CD4-positive, alpha-beta T cell treated with Interleukin-1 beta for 1 hour (primary cell): ENCODE results near the gene PDE5A.
"Not testable (repeated sequence)": the region's sequence is repeated elsewhere in the genome, so short reads cannot be mapped to it uniquely, and the experiment has no call there.

ENCODE experiments used
- DNase-seq, 2 donors: peaks; one replicate each; pipeline ENCODE4 v3.0.0-alpha.2; 2020 to 2022

PDE5A gene

DNA sequence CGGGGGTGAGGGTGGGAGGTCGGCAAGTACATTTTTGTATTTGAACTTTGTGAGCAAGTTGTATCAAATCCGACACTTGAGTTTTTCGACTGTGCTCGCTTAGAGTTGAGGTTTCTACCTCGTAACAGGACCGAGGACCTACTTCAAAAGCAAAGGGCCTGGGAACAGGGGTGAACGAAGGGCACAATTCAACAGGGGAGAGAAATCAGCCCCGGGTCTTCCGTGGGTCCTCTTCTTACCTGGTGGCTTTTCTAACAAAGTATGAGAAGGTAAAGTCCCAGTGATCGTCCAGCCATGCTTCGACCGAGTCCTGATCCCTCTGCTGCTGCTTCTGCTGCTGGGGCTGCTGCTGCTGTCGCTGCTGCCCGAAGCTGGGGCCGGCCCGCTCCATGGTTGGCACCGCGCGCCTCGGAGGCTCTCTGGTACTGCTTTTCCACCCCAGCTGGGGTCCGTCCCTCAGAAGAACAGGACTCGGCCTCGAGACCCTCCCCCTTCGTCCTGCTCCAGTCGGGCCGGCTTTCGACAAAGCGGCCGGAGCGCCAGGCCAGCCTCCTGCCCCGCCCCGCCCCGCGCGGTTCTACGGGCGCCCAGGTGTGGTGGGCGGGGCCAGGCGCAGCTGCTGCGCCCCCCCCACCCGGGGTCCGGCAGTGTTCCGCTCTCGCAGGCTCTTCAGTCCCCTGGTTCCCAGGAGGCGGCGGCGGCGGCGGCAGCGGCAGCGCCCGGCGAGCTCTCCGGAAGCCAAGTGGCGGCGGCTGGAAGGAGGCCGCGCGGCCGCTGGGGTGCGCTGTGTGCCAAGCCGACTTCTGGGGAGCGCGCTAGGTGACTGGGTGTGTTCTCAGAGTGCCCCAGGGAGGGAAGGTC is at the start of gene PDE5A:
Gene PDE5A, minus strand, starts transcription at position 524 of the 861 bp plus-strand sequence. Its CDS starts 133 bp downstream, at position 391.
- peak; percentile 76 to 78 for DNase-seq

DNA sequence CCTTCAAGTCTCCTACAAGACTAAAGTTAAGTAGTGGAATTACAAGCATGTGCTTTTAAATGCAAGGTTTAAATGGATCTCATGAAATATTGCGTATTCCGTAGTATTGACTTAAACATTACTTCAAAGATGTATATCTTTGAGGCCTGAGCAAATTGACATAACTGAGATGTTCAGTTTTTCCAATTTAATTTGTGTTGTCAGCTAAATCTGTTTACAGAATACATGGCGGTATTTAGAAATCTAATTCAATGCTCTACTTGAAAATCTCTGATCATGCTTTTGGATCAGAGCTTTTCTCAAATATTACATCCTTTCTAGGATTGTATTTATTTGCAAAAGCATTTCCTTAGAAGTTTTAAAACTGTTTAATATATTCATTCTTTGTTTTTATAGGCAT is 47.5 kb upstream of the PDE5A start:
- DNase-seq: no peak

DNA sequence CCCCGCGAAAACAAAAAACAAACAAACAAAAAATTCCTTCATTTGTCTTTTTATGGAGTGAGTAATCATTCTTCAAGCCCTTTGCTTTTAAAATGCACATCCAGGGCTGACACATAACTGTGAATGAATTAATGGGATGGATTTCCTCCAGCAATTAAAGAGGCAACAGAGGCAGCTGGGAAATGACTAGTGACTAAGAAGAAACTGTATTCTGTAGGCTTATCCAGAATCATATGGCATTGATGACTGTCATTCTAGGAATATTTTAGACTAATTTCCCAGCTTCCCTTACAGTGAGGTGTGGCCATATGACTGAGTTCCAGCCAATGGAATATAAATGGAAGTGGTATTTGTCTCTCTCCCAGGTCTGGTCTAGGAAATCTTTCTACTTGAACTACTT is 46.8 kb upstream of the PDE5A start:
- no peak for DNase-seq

DNA sequence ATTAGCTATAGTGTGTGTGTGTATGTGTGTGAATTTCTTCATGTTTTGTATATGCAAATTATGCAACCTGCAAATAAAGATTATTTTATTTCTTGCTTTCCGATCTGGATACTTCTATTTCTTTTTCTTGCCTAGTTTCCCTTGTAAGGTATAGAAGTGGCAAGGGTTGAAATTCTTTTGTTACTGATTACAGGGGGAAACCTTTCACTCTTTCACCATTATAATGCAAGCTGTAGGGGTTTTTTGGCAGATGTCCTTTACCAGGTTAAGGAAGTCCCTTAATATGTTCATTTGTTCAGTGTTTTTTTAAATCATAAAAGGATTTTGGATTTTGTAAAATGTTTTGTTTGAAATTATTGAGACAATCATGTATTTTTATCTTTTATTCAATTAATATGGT is 44.3 kb upstream of the PDE5A start:
- DNase-seq: no peak

DNA sequence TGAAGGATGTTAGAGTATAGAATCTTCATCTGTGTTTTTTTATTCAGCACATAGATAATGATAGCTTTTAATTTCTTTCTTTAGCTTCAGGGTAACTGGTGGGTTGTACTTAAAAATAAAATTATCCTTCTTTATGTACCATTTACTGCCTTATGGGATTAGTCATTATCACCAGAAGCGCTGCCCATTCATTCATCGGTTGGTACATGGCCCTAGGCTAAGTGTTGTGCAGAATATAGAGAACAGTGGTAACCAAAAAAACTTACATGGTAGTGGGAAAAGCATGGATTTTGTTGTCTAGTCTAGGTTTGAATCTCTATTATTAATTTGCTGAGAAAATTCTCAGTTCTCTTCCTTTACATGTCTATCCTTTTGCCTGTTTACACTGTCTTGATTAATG is 43.5 kb upstream of the PDE5A start:
- DNase-seq: no peak

DNA sequence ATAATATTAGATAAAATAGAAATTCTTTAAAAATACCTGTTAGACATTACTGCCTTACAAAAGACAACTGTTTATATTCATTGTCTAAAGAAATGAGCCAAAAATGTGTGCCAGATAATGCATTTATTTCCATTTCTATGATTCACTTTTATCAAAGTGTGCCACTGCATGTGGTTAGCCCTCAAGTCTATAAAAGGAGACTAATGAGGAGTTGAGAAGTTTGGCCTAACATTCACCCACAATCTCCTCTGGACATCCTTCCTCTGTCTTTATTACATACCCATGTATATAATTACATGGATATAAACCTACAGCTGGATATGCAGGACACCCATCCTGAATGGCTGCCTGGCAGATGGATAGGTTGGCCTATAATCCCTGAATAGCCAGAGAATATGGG is 42.6 kb upstream of the PDE5A start:
- DNase-seq: no peak

DNA sequence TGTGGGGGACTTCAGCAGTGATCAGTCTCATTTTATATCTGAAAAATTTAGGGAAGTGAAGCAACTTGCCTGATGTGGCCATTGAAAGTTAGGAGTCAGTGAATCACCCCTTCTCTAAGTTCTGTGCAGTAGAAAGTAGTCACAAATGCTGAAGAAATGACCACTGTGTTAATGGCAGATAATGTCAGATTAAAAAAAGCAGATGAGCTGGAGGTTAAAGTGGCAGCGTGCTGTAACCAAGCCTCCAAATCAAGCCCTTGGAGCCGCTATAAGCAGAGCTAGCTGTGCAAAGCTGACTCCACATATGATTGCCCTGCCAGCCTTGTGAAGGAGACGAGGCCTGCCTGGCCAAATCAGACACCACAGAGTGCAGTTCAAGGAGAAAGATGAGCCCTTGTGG is 39.2 kb upstream of the PDE5A start:
- DNase-seq: no peak

DNA sequence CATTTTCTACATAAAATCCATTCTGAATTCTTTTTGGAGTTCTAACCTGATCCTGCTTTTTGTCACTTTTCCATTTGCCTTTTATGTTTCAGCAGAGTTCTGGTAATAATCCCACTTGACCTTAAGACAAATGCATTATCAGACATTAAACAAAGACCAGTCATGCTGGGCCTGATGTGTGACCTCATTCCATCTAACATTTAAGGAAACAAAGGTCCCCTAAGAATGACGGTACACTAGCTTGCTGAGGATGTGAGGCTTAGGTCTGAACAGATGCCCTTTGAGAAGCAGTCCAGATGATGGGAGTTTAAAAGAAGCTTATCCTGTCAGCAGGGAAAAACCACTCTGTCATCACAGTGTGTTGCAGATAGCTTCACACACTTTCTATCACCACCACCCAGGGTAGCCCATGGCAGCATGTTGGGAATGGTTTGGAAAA is 38.1 kb upstream of the PDE5A start:
- no peak for DNase-seq

DNA sequence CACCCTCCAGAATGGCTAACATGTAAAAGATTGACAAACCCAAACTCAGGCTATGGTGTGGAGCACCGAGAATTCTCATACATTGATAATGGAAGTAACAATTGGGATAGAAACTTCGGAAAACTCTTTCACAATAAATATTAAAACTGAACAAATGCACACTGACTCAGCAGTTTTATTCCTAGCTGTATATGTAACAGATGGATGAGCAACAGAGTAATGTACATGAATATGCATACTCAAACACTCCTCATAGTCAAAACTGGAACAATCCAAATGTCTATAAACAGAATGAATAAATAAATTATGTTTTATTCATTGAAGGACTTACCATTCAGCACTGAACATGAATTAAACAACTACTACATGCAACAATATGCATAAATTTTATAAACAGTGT is 37.1 kb upstream of the PDE5A start:
- no peak for DNase-seq

DNA sequence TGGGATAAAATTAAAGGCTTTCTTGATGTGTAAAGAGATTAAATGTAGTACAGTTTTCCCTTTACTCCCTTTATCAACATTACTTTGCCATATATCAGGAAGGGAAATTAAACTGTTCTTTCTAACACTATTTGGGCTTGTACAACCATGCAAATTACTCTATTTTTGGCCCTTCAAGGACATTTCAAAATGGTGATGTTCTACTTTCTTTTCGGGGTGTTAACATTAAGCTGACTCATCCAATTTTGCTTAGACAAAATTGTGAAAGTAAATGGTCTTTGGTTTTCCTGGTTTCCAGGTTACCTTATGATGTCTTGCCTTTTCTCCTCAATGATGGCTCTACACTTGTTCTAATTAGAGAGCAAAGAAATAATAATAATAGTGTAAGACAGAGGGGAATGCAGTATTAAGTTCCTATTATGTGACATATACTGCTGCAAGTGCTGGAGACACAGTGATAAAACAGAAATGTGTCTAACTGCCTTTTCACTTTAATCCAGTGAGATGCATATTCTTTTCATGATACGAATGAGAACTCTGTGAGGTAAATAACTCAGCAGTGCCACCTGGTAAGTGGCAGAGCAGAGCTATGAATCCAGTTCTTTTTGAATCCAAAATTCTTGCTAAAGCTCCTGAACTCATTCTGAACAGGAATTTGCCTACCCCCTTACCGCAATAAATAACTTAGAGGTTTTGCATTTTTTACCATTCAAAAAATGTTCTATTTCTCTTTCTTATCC is 35.7 kb upstream of the PDE5A start:
- no peak for DNase-seq

DNA sequence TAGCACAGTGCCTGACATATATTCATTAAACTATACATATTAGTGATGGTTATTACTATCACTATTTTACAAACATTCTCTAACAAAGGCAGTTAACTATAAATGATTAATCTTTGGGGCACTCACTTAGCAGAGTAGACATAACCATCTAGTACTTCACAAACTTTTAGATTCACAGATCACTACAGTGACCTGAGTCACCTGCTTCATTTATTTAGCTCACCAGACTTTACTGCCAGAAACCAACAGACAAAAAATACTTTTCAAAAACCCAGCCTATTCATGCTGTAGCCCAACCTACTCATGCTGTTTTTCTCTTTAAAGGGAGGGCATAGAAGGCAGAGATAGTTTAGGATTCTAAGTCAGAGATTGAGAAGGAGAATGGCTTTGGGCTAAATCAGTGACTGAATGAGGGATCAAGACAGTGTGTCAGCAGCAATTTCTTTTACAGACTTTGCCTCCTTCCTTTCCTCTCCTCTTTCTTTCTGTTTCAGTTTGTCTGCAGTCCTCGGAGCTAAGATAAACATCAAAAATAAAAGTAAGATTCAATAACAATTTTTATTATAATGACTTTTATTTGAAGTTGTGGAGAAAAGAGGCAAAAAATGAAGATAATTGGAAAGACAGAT is 34.7 kb upstream of the PDE5A start:
- DNase-seq: no peak

DNA sequence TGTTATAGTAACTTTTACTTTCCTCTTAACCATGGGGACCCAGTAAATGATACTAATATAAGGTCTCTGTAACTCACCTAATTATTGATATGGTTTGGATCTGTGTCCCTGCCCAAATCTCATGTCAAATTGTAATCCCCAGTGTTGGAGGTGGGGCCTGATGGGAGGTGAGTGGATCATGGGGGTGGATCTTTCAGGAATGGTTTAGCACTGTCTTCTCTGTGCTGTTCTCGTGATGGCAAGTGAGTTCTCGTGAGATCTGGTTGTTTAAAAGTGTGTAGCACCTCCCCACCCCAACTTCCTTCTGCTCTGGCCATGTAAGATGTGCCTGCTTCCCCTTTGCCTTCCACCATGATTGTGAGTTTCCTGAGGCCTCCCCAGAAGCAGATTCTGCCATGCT is 34.0 kb upstream of the PDE5A start:
- DNase-seq: not testable (repeated sequence)

DNA sequence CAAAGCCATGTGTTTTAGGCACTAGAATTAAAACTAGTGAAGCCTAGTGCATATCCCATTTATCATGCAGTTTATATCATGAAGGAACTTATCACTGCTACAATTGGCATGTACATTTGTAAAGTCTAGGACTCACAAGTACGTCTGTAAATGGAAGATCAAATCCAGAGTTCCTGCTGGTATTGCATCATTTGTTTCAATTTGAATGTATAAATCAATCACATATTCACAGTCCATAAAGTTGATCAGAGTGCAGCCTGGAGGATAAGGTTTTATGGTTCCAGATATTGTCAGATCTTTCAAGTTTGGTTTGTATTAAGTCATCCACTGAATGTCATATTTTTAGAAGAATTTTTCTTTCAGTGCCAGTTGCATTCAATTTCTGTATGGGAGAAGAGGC is 32.6 kb upstream of the PDE5A start:
- DNase-seq: no peak

DNA sequence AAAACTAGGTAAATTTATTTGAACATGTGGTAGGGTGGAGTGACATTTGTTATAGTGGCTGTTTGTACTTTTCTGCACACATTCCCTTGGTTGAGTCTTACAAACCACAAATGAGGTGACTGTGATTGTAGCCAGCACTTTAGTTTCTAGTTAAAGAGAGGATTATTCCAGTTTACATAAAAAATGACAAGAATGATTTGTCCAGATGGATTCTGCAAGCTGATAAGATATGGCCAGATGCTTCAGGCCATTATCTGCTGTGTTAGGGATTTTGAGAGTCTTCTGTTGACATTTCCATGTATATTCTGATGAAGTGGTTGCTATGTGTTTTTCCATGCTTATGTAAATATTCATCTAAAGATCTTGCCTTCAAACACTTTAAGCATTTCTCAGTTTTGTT is 31.0 kb upstream of the PDE5A start:
- no peak for DNase-seq

DNA sequence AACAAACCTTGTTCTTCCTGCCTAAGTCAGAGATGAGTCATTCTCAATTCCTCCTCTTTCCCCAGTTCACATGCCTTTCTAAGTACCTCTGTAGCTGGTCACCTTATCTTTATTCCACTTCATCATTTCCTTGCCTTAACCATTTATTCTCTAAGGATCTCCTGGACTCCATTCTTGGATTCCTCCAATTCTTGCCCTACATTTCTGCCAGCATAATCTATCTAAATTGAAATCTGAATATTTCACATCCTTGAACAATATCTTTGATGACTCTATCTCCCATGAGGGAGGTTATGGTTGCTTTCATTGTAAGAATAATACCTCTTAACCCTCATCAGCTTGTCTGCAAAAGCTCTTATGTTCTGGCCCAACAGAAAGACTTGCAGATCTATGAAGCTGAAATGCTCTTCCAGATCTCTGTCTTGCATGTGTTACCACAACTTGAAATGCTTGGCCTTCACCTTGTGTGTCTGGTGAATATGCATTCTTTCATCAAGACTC is 28.6 kb upstream of the PDE5A start:
- DNase-seq: no peak

DNA sequence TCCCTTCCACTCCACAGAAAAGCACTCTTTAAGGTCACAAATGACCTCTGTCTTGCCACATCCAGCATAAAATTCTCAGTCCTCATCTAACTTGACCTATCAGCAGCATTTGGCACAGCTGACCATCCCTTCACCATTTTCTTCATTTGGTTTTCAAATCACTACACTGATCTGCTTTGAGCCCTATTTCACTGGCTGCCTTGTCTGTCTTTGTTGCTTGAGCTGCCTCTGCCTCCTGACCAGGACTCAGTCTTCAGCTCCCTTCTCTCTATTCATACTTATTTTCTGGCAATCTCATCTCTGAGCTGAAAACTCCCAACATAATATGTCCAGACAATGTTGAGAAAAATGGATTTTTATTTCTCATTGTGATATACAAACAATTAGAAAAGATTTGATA is 27.7 kb upstream of the PDE5A start:
- DNase-seq: no peak

DNA sequence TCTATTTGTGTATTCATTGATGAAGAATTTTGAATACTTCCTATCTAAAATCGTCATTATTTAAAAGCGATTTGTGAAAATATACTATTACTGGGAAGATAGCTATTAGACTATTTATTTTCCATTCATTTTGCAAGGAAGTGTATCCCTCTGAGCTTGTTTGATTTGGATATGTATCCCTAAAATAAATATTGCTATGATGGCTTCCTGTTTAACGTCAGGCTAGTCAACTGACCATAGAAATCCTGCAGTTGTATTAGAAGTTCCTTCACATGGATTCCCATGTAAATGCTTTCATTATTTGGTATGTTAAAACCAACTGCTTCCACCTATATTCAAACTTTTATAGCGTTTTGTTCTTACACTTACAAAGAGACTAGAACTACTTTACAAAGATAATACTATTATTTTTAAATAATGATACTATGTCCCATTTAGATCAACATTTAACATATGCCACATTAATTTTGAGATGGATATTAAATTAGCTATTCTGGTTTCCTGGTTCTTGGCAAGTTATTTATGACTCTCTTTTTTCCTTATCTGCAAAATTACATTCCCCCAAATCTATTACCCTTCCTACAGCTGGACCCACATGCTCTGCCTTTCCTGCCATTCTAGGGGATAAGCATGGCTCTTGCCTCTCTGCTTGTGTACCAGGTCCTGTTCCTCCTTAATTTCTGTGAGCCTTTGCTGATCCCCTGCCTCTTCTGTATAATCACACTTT is 26.7 kb upstream of the PDE5A start:
- DNase-seq: no peak

DNA sequence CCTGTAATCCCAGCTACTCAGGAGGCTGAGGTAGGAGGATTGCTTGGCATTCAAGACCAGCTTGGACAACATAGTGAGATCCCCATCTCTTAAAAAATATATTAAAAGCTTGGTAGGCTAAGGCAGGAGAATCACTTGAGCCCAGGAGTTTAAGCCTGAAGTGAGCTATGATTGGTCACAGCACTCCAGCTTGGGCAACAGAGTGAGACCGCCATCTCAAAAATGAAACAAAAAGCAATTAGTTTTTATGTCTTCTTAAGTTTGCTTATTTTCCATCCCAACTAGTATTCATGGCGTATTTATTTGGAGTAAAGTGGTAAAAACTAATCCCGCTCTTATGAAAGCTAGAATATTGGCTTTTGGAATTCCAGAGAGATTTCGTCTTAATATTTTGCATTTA is 25.4 kb upstream of the PDE5A start:
- DNase-seq: no peak

DNA sequence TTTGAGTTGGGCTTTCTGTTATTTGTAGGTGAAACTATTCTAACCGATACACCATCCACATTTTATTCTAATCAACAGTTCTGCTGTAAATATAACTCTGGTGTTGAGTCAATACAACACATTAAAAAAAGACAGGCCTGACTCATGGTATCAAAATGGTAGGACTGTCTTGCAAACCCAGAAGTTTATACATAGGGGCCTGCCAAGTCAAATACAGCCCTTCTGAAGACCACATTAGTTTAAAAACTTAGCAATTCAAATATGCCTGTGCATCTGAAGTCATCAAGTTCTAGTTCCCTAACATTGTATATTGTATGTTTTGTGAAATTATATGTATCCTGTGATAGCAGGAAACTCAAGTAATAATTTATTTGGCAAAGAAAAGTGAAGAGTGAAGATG is 24.4 kb upstream of the PDE5A start:
- DNase-seq: no peak

DNA sequence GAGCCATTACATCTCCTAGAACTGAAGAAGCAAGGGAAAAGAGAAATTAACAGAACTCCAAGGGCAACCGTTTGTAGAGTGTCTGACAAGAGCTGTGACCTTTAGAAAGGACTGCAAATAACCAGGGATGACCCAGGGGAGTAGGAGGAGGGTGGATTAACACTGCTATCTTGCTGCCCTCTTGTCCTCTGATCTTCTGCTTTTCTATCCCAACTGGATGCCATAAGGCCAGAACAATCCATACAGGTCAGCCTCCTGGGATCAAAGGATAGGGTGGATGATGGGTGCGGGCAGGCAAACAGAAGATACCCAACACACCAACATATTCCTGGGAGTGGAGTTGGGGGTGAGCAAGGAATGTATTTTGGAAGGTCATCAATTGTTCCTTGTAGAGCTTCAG is 19.8 kb upstream of the PDE5A start:
- DNase-seq: no peak

DNA sequence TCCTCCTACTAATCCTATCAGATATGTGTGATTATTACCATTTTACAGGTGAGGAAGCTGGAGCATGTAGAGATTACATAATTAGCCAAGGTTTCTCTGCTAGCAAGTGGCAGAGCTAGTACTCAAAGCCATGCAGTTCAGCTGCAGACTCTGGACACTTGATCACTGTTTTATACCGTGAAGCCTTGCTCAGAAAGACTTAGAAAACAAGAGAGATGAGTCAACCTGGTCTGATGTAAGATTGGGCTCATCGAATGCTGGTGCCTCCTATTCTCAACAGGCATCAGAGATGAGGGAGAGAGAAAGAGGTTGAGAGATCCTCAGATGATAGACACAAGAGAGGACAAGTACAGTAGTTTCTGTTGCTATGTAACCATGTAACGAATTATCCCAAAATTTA is 19.0 kb upstream of the PDE5A start:
- no peak for DNase-seq

DNA sequence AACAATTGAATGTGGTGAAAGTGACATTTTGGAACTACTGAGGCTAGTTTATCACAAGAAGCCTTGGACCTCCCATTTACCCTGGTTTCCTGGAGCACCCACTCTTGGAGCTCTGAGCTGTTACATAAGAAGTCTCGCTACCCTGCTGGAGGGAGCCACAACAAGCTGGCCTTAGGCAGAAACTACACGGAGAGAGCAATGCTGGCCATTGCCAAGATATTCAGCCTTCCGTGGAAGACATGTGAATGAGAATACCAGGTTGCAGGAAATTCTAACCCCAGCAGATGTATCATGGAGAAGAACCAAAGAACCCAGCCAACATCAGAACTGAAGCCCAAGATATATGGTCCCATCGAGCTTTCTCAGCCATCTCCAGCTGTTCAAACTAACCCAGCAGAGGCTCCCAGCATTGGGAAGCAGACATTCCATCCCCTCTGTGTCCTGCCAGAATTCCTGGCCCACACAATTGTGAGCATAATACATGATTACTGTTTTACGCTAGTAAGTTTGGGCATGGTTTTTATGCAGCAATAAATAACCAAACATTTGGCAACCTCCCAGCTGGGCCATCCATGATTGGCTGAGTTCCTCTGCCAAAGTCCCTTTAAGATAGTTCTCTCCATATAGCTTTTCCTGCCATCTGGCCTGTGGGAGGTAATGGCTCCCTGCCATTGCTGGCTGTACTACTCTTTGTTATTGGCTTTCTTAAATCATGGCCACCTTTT is 17.9 kb upstream of the PDE5A start:
- DNase-seq: no peak
